HepG2 (cell line): ENCODE data around the gene LRRC45. TPM values are rescaled to one million over a fixed set of nuclear protein-coding genes. Genes with fewer than 3 reads are reported as not detected.

ENCODE experiments used
- BRCA1 ChIP-seq: sonication (generic); formaldehyde crosslinking; IDR thresholded peaks from 2 replicates; pipeline ENCODE4 v1.4.0; 2020; ENCODE audit warnings: missing genetic modification reagents
- GABPB1 ChIP-seq: IDR thresholded peaks from 2 replicates; pipeline ENCODE4 v1.6.1; 2016; ENCODE audit warnings: mild to moderate bottlenecking, missing genetic modification reagents, moderate library complexity, missing compliant biosample characterization
- REL ChIP-seq: sonication (generic); formaldehyde crosslinking; conservative IDR thresholded peaks from 2 replicates; pipeline ENCODE4 v1.8.0; 2022; ENCODE audit warnings: mild to moderate bottlenecking, missing genetic modification reagents, moderate library complexity
- SATB2 ChIP-seq: sonication (generic); formaldehyde crosslinking; IDR thresholded peaks from 2 replicates; pipeline ENCODE4 v1.5.0; 2020; ENCODE audit warnings: missing genetic modification reagents
- TBP ChIP-seq: sonication (generic); formaldehyde crosslinking; IDR thresholded peaks from 2 replicates; pipeline ENCODE4 v1.5.0; 2020; ENCODE audit warnings: missing genetic modification reagents
- TEAD2 ChIP-seq: sonication (generic); formaldehyde crosslinking; IDR thresholded peaks from 2 replicates; pipeline ENCODE4 v1.9.0; 2021; ENCODE audit warnings: missing genetic modification reagents
- TOE1 ChIP-seq: sonication (generic); formaldehyde crosslinking; IDR thresholded peaks from 2 replicates; pipeline ENCODE4 v1.4.0; 2020; ENCODE audit warnings: mild to moderate bottlenecking, missing genetic modification reagents
- ZFP36L1 ChIP-seq: sonication (generic); formaldehyde crosslinking; IDR thresholded peaks from 2 replicates; pipeline ENCODE4 v1.8.0; 2022; ENCODE audit warnings: mild to moderate bottlenecking, missing genetic modification reagents, moderate library complexity
- ZNF354B ChIP-seq: sonication (generic); formaldehyde crosslinking; IDR thresholded peaks from 2 replicates; pipeline ENCODE4 v1.8.0; 2022; ENCODE audit warnings: mild to moderate bottlenecking, missing genetic modification reagents
- ZNF441 ChIP-seq: sonication (generic); formaldehyde crosslinking; IDR thresholded peaks from 2 replicates; pipeline ENCODE4 v1.7.0; 2021; ENCODE audit warnings: missing genetic modification reagents, borderline replicate concordance
- polyA plus RNA-seq, 8 experiments: library from polyadenylated mRNA; depleted of rRNA in 3 of 8; stranded (reverse) in 7 of 8; unstranded in 1 of 8; fragments of >200 nt; fragmentation: Illumina TruSeq in 4 of 8; extraction: Trizol in 4 of 8; gene quantifications; 2 replicates each; pipeline versions ENCODE4 v1.2.1 to v1.2.3, GENCODE V29; 2011 to 2016; ENCODE audit warnings: low read depth in 4 of 8, missing spikeins in 1 of 8, mixed read lengths in 1 of 8; ENCODE audit not compliant: insufficient read depth in 1 of 8
- total RNA-seq, 5 experiments: library from RNA; depleted of rRNA; stranded (reverse); fragments of >200 nt; fragmentation: Illumina TruSeq; extraction: Trizol; gene quantifications; 2 replicates each; pipeline ENCODE4 v1.2.3, GENCODE V29; 2016; ENCODE audit warnings: low read depth in 1 of 5
- TF ChIP-seq, protein P1 (sequence below): sonication (generic); formaldehyde crosslinking; IDR thresholded peaks from 2 replicates; pipeline ENCODE4 v1.5.0; 2020; ENCODE audit warnings: mild to moderate bottlenecking, missing genetic modification reagents
- TF ChIP-seq, protein P2 (sequence below): IDR thresholded peaks from 2 replicates; pipeline ENCODE4 v1.6.1; 2012; ENCODE audit warnings: low read depth, low read length, improper control_type of control experiment
- TF ChIP-seq, protein P3 (sequence below): sonication (generic); formaldehyde crosslinking; IDR thresholded peaks from 2 replicates; pipeline ENCODE4 v1.5.0; 2020; ENCODE audit warnings: mild to moderate bottlenecking, missing genetic modification reagents, borderline replicate concordance
- TF ChIP-seq, protein P4 (sequence below): IDR thresholded peaks from 2 replicates; pipeline ENCODE4 v1.6.1; 2016; ENCODE audit warnings: low read depth, control low read depth

Gene LRRC45
- total and polyA plus RNA-seq, 2 of the 13 experiments (the other 11 are each of a cell fraction or from before 2014, with no cell fraction given), result 11.6 to 48.1 TPM

DNA sequence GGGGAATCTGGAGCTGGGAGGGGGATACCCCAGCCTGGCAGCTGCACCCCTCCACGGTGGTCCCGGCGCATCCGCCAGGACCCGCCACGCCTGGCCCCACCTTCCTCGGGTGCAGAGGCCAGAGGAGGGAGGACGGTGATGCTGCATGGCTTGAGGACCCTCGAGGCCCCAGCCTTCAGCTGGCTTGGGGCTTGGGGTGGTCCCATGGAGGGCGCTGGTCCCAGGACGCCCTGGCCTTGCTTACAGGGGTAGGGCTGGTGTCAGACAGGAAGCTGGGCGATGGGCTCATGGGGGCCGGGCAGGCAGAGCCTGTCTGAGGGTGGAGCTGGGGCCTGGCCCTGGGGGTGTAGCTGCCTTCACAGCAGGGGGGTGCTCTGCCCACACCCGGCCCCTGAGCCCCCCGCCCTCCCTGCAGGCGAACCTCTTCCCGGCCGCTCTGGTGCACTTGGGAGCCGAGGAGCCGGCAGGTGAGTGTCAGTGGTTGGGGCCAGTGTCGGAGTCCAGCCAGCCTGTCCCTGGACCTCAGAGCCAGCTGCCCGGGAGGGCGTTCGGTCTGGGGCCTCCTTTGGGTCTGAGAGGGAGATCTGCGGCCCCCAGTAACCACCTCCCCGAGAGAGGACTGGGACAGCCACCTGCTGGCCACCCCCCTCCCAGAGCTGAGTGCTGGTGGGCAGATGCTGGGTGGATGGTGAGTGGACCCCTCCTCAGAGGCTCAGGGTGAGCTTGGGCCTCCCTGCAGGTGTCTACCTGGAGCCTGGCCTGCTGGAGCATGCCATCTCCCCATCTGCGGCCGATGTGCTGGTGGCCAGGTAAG lies 6.8 kb upstream of the LRRC45 start (continued):
- TF ChIP-seq, protein P1, sequence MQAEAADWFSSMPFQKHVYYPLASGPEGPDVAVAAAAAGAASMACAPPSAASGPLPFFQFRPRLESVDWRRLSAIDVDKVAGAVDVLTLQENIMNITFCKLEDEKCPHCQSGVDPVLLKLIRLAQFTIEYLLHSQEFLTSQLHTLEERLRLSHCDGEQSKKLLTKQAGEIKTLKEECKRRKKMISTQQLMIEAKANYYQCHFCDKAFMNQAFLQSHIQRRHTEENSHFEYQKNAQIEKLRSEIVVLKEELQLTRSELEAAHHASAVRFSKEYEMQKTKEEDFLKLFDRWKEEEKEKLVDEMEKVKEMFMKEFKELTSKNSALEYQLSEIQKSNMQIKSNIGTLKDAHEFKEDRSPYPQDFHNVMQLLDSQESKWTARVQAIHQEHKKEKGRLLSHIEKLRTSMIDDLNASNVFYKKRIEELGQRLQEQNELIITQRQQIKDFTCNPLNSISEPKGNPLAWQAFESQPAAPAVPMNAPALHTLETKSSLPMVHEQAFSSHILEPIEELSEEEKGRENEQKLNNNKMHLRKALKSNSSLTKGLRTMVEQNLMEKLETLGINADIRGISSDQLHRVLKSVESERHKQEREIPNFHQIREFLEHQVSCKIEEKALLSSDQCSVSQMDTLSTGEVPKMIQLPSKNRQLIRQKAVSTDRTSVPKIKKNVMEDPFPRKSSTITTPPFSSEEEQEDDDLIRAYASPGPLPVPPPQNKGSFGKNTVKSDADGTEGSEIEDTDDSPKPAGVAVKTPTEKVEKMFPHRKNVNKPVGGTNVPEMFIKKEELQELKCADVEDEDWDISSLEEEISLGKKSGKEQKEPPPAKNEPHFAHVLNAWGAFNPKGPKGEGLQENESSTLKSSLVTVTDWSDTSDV, result no peak
- TF ChIP-seq BRCA1 (CRISPR knock-in tag) (no peak), ZNF441 (CRISPR knock-in tag) (no peak), ZFP36L1 (no peak), TEAD2 (CRISPR knock-in tag) (0 out of 2 replicates have a peak, but pooled peaks have one; percentile 15), TBP (CRISPR knock-in tag) (no peak), REL (CRISPR knock-in tag) (0 out of 2 replicates have a peak, but pooled peaks have one; percentile 39), ZNF354B (CRISPR knock-in tag) (0 out of 2 replicates have a peak, but pooled peaks have one; percentile 23), SATB2 (CRISPR knock-in tag) (no peak), GABPB1 (CRISPR knock-in tag) (0 out of 2 replicates have a peak, but pooled peaks have one; percentile 3), TOE1 (CRISPR knock-in tag) (no peak)
- TF ChIP-seq, protein P2, sequence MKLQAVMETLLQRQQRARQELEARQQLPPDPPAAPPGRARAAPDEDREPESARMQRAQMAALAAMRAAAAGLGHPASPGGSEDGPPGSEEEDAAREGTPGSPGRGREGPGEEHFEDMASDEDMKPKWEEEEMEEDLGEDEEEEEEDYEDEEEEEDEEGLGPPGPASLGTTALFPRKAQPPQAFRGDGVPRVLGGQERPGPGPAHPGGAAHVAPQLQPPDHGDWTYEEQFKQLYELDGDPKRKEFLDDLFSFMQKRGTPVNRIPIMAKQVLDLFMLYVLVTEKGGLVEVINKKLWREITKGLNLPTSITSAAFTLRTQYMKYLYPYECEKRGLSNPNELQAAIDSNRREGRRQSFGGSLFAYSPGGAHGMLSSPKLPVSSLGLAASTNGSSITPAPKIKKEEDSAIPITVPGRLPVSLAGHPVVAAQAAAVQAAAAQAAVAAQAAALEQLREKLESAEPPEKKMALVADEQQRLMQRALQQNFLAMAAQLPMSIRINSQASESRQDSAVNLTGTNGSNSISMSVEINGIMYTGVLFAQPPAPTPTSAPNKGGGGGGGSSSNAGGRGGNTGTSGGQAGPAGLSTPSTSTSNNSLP, result no peak
- TF ChIP-seq, protein P3, sequence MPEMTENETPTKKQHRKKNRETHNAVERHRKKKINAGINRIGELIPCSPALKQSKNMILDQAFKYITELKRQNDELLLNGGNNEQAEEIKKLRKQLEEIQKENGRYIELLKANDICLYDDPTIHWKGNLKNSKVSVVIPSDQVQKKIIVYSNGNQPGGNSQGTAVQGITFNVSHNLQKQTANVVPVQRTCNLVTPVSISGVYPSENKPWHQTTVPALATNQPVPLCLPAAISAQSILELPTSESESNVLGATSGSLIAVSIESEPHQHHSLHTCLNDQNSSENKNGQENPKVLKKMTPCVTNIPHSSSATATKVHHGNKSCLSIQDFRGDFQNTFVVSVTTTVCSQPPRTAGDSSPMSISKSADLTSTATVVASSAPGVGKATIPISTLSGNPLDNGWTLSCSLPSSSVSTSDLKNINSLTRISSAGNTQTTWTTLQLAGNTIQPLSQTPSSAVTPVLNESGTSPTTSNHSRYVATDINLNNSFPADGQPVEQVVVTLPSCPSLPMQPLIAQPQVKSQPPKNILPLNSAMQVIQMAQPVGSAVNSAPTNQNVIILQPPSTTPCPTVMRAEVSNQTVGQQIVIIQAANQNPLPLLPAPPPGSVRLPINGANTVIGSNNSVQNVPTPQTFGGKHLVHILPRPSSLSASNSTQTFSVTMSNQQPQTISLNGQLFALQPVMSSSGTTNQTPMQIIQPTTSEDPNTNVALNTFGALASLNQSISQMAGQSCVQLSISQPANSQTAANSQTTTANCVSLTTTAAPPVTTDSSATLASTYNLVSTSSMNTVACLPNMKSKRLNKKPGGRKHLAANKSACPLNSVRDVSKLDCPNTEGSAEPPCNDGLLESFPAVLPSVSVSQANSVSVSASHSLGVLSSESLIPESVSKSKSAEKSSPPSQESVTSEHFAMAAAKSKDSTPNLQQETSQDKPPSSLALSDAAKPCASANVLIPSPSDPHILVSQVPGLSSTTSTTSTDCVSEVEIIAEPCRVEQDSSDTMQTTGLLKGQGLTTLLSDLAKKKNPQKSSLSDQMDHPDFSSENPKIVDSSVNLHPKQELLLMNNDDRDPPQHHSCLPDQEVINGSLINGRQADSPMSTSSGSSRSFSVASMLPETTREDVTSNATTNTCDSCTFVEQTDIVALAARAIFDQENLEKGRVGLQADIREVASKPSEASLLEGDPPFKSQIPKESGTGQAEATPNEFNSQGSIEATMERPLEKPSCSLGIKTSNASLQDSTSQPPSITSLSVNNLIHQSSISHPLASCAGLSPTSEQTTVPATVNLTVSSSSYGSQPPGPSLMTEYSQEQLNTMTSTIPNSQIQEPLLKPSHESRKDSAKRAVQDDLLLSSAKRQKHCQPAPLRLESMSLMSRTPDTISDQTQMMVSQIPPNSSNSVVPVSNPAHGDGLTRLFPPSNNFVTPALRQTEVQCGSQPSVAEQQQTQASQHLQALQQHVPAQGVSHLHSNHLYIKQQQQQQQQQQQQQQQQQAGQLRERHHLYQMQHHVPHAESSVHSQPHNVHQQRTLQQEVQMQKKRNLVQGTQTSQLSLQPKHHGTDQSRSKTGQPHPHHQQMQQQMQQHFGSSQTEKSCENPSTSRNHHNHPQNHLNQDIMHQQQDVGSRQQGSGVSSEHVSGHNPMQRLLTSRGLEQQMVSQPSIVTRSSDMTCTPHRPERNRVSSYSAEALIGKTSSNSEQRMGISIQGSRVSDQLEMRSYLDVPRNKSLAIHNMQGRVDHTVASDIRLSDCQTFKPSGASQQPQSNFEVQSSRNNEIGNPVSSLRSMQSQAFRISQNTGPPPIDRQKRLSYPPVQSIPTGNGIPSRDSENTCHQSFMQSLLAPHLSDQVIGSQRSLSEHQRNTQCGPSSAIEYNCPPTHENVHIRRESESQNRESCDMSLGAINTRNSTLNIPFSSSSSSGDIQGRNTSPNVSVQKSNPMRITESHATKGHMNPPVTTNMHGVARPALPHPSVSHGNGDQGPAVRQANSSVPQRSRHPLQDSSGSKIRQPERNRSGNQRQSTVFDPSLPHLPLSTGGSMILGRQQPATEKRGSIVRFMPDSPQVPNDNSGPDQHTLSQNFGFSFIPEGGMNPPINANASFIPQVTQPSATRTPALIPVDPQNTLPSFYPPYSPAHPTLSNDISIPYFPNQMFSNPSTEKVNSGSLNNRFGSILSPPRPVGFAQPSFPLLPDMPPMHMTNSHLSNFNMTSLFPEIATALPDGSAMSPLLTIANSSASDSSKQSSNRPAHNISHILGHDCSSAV (CRISPR knock-in tag), result no peak
- TF ChIP-seq, protein P4, sequence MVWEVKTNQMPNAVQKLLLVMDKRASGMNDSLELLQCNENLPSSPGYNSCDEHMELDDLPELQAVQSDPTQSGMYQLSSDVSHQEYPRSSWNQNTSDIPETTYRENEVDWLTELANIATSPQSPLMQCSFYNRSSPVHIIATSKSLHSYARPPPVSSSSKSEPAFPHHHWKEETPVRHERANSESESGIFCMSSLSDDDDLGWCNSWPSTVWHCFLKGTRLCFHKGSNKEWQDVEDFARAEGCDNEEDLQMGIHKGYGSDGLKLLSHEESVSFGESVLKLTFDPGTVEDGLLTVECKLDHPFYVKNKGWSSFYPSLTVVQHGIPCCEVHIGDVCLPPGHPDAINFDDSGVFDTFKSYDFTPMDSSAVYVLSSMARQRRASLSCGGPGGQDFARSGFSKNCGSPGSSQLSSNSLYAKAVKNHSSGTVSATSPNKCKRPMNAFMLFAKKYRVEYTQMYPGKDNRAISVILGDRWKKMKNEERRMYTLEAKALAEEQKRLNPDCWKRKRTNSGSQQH, result no peak
